ENCODE data around the gene MYO5C.

Gene MYO5C

DNA sequence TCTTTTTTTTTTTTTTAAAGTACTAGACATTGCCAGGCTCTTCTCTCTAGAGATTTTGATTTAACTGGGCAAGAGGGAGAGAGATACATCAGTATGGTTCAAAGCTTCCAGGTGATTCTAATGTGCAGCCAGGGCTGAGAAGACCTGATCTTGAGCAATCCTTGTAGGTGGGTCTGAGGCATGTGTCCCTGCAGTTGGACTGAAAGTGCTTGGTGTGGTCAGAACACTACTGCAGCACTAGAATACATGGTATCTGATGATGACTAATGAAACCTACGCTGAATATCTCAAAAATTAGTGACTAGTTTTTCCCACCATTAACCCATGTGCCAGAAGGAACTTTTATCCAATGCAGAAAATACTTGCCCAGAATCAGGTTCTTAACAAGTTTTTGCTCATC, 34.4 kb upstream of the MYO5C start:
- H3K9me3 ChIP-seq (ENCODE audit: control insufficient read depth, insufficient read depth, low read length): no peaks in the 10 kb centered on the region
- no CpG with 5 or more reads among the region's 1 CpG for WGBS (ENCODE audit: insufficient coverage, insufficient read length)
- H3K27ac ChIP-seq (ENCODE audit: low read length): no peak overlapping the region
- H3K4me1 ChIP-seq (ENCODE audit: control insufficient read depth, insufficient read depth, low read length): no peaks in the 10 kb centered on the region
- H3K36me3 ChIP-seq (ENCODE audit: control insufficient read depth, insufficient read depth, low read length): no peaks in the 10 kb centered on the region; the same call in 1 of the 2 replicates
- H3K27me3 ChIP-seq (ENCODE audit: control insufficient read depth, insufficient read depth, low read length): no peaks in the 10 kb centered on the region; the same call in 1 of the 2 replicates
- H3K4me3 ChIP-seq (ENCODE audit: low read length): no peak overlapping the region
- no peak for DNase-seq (ENCODE audit: low read depth, low spot score)

DNA sequence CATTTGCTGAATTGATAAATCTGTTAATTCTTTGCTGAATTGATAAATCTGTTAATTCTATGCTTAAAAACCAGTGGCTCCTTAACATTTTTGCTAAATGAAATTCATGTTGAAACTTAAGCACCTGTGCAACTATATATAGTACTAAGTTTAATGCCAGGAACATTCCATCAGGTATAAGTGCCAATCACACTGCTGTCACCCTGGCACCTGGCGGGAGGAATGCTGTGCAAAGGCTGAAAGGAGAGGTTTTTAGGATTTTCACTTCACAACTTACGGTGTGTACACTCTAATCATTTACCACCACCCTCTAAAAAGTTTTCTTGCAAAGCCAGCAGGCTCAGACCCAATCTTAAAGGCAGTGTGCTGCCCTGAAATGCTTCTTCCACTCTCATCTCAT, 33.5 kb upstream of the MYO5C start:
- H3K27ac ChIP-seq (ENCODE audit: low read length): no peak overlapping the region
- DNase-seq (ENCODE audit: low read depth, low spot score): no peak
- no peaks in the 10 kb centered on the region; the same call in 1 of the 2 replicates for H3K27me3 ChIP-seq (ENCODE audit: control insufficient read depth, insufficient read depth, low read length)
- H3K4me3 ChIP-seq (ENCODE audit: low read length): no peak overlapping the region
- H3K9me3 ChIP-seq (ENCODE audit: control insufficient read depth, insufficient read depth, low read length): no peaks in the 10 kb centered on the region
- WGBS (ENCODE audit: insufficient coverage, insufficient read length): no CpG with 5 or more reads among the region's 2 CpGs
- no peaks in the 10 kb centered on the region for H3K4me1 ChIP-seq (ENCODE audit: control insufficient read depth, insufficient read depth, low read length)
- H3K36me3 ChIP-seq (ENCODE audit: control insufficient read depth, insufficient read depth, low read length): no peaks in the 10 kb centered on the region; the same call in 1 of the 2 replicates

GRCh38 chr15:52328680-52329079, 33.1 kb upstream of the MYO5C start:
- H3K4me3 ChIP-seq (ENCODE audit: low read length): no peak overlapping the region
- WGBS (ENCODE audit: insufficient coverage, insufficient read length): no CpG with 5 or more reads among the region's 2 CpGs
- H3K27ac ChIP-seq (ENCODE audit: low read length): no peak overlapping the region
- DNase-seq (ENCODE audit: low read depth, low spot score): no peak
- no peaks in the 10 kb centered on the region for H3K9me3 ChIP-seq (ENCODE audit: control insufficient read depth, insufficient read depth, low read length)
- H3K27me3 ChIP-seq (ENCODE audit: control insufficient read depth, insufficient read depth, low read length): no peaks in the 10 kb centered on the region; the same call in 1 of the 2 replicates
- no peaks in the 10 kb centered on the region for H3K4me1 ChIP-seq (ENCODE audit: control insufficient read depth, insufficient read depth, low read length)
- H3K36me3 ChIP-seq (ENCODE audit: control insufficient read depth, insufficient read depth, low read length): no peaks in the 10 kb centered on the region; the same call in 1 of the 2 replicates

- Histone ChIP-seq H3K27ac (ENCODE audit: low read length) (no peak overlapping the region), H3K27me3 (ENCODE audit: control insufficient read depth, insufficient read depth, low read length) (no peaks in the 10 kb centered on the region), H3K4me3 (ENCODE audit: low read length) (no peak overlapping the region), H3K36me3 (ENCODE audit: control insufficient read depth, insufficient read depth, low read length) (no peaks in the 10 kb centered on the region; the same call in 1 of the 2 replicates), H3K4me1 (ENCODE audit: control insufficient read depth, insufficient read depth, low read length) (no peaks in the 10 kb centered on the region), H3K9me3 (ENCODE audit: control insufficient read depth, insufficient read depth, low read length) (no peaks in the 10 kb centered on the region)
- WGBS (ENCODE audit: insufficient coverage, insufficient read length): no CpG with 5 or more reads among the region's 2 CpGs
- DNase-seq (ENCODE audit: low read depth, low spot score): no peak
Observed at GRCh38 chr15:52326756-52327155, 31.2 kb upstream of the MYO5C start.

GRCh38 chr15:52324109-52324508, 28.5 kb upstream of the MYO5C start:
- H3K4me1 ChIP-seq (ENCODE audit: control insufficient read depth, insufficient read depth, low read length): no peaks in the 10 kb centered on the region
- H3K36me3 ChIP-seq (ENCODE audit: control insufficient read depth, insufficient read depth, low read length): peaks cover 1% of the 10 kb centered on the region; the same call in 1 of the 2 replicates
- H3K27me3 ChIP-seq (ENCODE audit: control insufficient read depth, insufficient read depth, low read length): no peaks in the 10 kb centered on the region
- H3K9me3 ChIP-seq (ENCODE audit: control insufficient read depth, insufficient read depth, low read length): no peaks in the 10 kb centered on the region
- no CpG with 5 or more reads among the region's 1 CpG for WGBS (ENCODE audit: insufficient coverage, insufficient read length)
- no peak overlapping the region for H3K4me3 ChIP-seq (ENCODE audit: low read length)
- no peak overlapping the region for H3K27ac ChIP-seq (ENCODE audit: low read length)
- DNase-seq (ENCODE audit: low read depth, low spot score): no peak

GRCh38 chr15:52318729-52319500, 23.3 kb upstream of the MYO5C start:
- Histone ChIP-seq H3K9me3 (ENCODE audit: control insufficient read depth, insufficient read depth, low read length) (no peaks in the 10 kb centered on the region), H3K27me3 (ENCODE audit: control insufficient read depth, insufficient read depth, low read length) (no peaks in the 10 kb centered on the region), H3K4me3 (ENCODE audit: low read length) (no peak overlapping the region), H3K36me3 (ENCODE audit: control insufficient read depth, insufficient read depth, low read length) (0 out of 2 replicates have a peak, but pooled peaks cover 5% of the 10 kb centered on the region), H3K27ac (ENCODE audit: low read length) (no peak overlapping the region), H3K4me1 (ENCODE audit: control insufficient read depth, insufficient read depth, low read length) (no peaks in the 10 kb centered on the region)
- no CpG with 5 or more reads among the region's 13 CpGs for WGBS (ENCODE audit: insufficient coverage, insufficient read length)
- no peak for DNase-seq (ENCODE audit: low read depth, low spot score)

GRCh38 chr15:52317688-52318087, 22.1 kb upstream of the MYO5C start:
- no peak overlapping the region for H3K27ac ChIP-seq (ENCODE audit: low read length)
- no peak overlapping the region for H3K4me3 ChIP-seq (ENCODE audit: low read length)
- no peak for DNase-seq (ENCODE audit: low read depth, low spot score)
- no peaks in the 10 kb centered on the region for H3K27me3 ChIP-seq (ENCODE audit: control insufficient read depth, insufficient read depth, low read length)
- no CpG with 5 or more reads among the region's 2 CpGs for WGBS (ENCODE audit: insufficient coverage, insufficient read length)
- 0 out of 2 replicates have a peak, but pooled peaks cover 5% of the 10 kb centered on the region for H3K36me3 ChIP-seq (ENCODE audit: control insufficient read depth, insufficient read depth, low read length)
- H3K4me1 ChIP-seq (ENCODE audit: control insufficient read depth, insufficient read depth, low read length): no peaks in the 10 kb centered on the region
- no peaks in the 10 kb centered on the region for H3K9me3 ChIP-seq (ENCODE audit: control insufficient read depth, insufficient read depth, low read length)

GRCh38 chr15:52317022-52317421, 21.4 kb upstream of the MYO5C start:
- Histone ChIP-seq H3K4me3 (ENCODE audit: low read length) (no peak overlapping the region), H3K27ac (ENCODE audit: low read length) (no peak overlapping the region), H3K27me3 (ENCODE audit: control insufficient read depth, insufficient read depth, low read length) (no peaks in the 10 kb centered on the region), H3K9me3 (ENCODE audit: control insufficient read depth, insufficient read depth, low read length) (no peaks in the 10 kb centered on the region), H3K36me3 (ENCODE audit: control insufficient read depth, insufficient read depth, low read length) (0 out of 2 replicates have a peak, but pooled peaks cover 5% of the 10 kb centered on the region), H3K4me1 (ENCODE audit: control insufficient read depth, insufficient read depth, low read length) (no peaks in the 10 kb centered on the region)
- no peak for DNase-seq (ENCODE audit: low read depth, low spot score)
- WGBS (ENCODE audit: insufficient coverage, insufficient read length): no CpG with 5 or more reads among the region's 2 CpGs

- H3K4me1 ChIP-seq (ENCODE audit: control insufficient read depth, insufficient read depth, low read length): no peaks in the 10 kb centered on the region
- no peak overlapping the region for H3K4me3 ChIP-seq (ENCODE audit: low read length)
- DNase-seq (ENCODE audit: low read depth, low spot score): no peak
- H3K27ac ChIP-seq (ENCODE audit: low read length): no peak overlapping the region
- H3K27me3 ChIP-seq (ENCODE audit: control insufficient read depth, insufficient read depth, low read length): no peaks in the 10 kb centered on the region
- H3K9me3 ChIP-seq (ENCODE audit: control insufficient read depth, insufficient read depth, low read length): no peaks in the 10 kb centered on the region
- WGBS (ENCODE audit: insufficient coverage, insufficient read length): no CpG with 5 or more reads among the region's 6 CpGs
- H3K36me3 ChIP-seq (ENCODE audit: control insufficient read depth, insufficient read depth, low read length): no peaks in the 10 kb centered on the region
Observed at GRCh38 chr15:52309154-52309548, 13.5 kb upstream of the MYO5C start.

- no peak for DNase-seq (ENCODE audit: low read depth, low spot score)
- no peaks in the 10 kb centered on the region for H3K27me3 ChIP-seq (ENCODE audit: control insufficient read depth, insufficient read depth, low read length)
- no peaks in the 10 kb centered on the region for H3K4me1 ChIP-seq (ENCODE audit: control insufficient read depth, insufficient read depth, low read length)
- no peaks in the 10 kb centered on the region for H3K36me3 ChIP-seq (ENCODE audit: control insufficient read depth, insufficient read depth, low read length)
- no peak overlapping the region for H3K4me3 ChIP-seq (ENCODE audit: low read length)
- H3K27ac ChIP-seq (ENCODE audit: low read length): no peak overlapping the region
- no peaks in the 10 kb centered on the region for H3K9me3 ChIP-seq (ENCODE audit: control insufficient read depth, insufficient read depth, low read length)
- WGBS (ENCODE audit: insufficient coverage, insufficient read length): no CpG with 5 or more reads among the region's 8 CpGs
Observed at GRCh38 chr15:52308446-52309153, 13.0 kb upstream of the MYO5C start.

Data from iPS DF 6.9 (cell line).